HG03045 (cell line): ENCODE data around the gene PSMA6.
"Not testable (repeated sequence)": the region's sequence is repeated elsewhere in the genome, so short reads cannot be mapped to it uniquely, and the experiment has no call there.

Experiments
- ATAC-seq: cut with Tn5 transposase; IDR thresholded peaks from one replicate; pipeline ENCODE4 v1.9.1; 2021; ENCODE audit warnings: mild to moderate bottlenecking, moderate library complexity; ENCODE audit not compliant: unreplicated experiment

The PSMA6 gene

DNA sequence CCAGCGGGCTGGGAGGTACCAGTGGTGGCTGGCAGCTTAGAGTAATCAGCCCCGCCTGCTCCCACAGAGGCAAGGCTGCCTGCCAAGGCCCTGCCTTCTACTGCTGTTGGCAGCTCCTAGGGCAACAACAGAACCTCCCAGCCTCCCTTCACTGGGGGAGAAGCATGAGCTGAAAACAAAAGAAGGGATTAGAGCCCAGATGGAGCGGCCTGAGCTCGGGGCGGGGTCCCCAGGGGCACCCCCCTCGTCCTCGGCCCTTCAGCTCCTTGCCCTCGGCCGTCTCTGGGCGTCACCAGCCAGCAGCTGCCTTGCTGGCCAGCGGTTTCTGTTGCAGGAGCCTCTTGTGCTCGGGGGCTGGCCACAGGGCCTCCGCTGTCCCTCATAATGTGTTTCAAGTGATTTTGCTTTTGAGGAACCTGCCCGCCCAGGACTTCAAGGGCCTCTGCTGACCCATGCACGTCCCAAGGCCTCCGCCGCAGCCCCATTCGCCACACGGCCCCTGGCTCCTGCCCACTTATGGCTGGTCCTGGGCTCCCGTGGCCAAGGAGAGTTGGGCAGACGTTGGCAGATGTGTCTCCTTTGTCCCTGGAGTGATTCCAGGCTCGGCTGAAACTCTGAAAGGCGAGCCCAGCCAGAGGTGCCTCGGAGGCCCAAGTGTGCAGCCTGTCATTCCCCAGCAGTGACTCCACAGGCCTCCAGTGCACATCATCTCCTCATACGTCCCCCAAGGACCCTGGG, 49.7 kb downstream of the PSMA6 start:
- ATAC-seq = no peak

GRCh38 chr14:35342489-35343010, 50.4 kb downstream of the PSMA6 start:
- no peak for ATAC-seq

- no peak for ATAC-seq
Observed at GRCh38 chr14:35343702-35344101, 51.5 kb downstream of the PSMA6 start.

- ATAC-seq = no peak
Observed at GRCh38 chr14:35344107-35344807, 52.1 kb downstream of the PSMA6 start.

- no peak for ATAC-seq
Observed at GRCh38 chr14:35346738-35347322, 54.6 kb downstream of the PSMA6 start.

GRCh38 chr14:35347323-35348043, 55.3 kb downstream of the PSMA6 start:
- no peak for ATAC-seq

GRCh38 chr14:35348044-35348380, 55.8 kb downstream of the PSMA6 start:
- ATAC-seq = not testable (repeated sequence)

GRCh38 chr14:35349496-35350365, 57.5 kb downstream of the PSMA6 start:
- no peak for ATAC-seq

DNA sequence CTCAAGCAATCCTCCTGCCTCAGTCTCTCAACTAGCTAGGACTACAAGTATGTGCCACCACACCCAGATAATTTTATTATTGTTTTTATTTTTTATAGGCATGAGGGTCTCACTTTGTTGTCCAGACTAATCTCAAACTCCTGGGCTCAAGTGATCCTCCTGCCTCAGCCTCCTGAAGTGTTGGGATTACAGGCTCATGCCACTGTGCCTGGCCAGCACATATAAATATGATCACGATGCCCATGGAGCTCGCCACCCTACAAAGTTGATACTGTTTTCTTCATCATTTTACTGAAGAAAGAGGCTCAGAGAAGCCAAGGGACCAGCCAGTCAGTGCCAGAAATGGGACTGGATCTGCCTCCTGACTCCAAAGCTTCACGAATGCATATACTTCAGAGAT, 59.3 kb downstream of the PSMA6 start:
- no peak for ATAC-seq

DNA sequence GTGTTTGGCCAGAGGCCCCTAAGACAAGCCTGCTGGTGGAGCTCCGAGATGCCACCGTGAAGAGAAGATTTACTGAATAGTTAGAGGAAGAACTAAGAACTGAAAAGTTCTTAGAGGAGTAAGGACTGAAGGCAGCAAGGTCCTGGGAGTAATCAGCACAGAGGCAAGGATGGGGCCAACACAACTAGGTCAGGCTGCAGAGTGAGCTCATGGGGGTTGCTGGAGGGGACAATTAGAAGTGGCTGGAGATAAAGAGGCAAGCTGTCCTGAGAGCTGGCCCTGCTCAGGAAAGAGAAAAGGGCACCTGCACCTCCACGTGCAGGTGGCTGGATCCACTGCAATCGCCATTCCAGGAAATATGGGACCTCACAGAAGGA, 59.7 kb downstream of the PSMA6 start:
- ATAC-seq = no peak

GRCh38 chr14:35352274-35353233, 60.4 kb downstream of the PSMA6 start:
- ATAC-seq = no peak

DNA sequence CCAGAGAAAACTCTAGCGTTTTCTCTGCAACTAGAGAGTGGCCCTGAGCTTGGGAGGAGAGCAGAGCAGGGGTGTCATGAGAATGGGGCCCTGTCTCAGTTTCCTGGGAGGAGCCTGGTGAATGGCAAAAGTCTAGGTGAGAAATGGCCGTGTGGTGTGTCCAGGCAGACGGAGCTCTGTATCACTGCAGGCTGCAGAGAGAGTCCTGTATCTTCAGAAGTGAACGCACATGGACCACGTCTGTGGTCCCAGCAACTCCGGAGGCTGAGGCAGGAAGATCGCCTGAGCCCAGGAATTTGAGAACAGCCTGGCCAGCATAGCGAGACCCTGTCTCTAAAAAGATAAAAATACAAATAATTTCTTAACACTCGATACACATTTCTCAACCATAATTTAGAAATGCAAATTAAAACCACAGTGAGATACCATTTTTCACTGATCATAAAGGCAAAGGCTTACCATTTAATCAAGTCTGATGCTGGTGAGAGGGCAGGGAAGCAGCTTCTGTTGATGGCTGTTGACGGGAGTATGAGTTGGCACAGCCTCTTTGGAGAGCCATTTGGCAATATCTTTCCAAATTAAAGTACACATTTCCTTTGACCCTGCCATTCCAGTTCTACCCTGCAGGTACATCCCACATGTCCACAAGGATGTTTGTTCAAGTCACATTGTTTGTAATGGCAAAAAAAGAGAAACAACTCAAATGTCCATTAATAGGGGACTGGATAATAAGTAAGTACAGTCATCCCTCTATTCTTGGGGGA, 61.4 kb downstream of the PSMA6 start:
- ATAC-seq = no peak

- not testable (repeated sequence) for ATAC-seq
Observed at GRCh38 chr14:35355235-35355634, 63.1 kb downstream of the PSMA6 start.

DNA sequence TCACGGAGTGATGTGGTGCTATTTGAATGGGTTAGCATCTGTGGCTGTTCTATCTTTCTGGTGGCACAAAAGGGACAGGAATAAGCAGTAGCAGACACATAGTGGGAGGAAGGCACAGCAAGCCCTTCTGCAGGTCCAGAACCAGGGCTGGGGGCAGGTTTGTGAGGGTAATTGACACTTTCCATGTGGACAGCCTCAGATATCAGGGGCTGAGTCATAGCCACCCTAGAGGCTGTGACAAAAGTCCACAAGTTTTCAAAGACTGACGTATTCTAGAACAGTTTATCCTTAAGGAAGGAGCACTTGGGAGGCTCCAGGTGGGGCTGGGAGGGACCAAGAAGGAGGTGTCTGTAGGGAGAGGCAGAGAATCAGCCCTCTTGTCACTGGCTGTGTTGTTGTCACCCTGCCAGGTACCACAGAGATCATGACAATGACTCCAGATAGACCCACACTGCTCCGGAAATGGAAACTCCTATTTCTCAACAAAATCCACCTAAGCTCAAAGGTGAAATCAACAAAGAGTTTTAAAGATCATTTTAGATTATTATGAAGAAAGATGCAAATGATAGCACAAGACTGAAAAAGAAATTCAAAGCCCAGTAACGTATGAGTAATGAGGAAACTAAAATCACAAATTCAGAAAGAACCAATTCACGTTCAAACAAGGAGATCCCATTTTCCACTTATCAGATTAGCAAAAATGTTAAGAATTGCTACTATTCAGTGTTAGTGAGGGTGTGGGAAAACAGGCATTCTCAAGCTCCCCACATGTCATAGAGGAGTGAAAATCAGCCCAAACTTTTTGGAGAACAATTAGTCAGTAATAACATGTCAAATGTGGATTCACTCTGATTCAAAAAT, 64.0 kb downstream of the PSMA6 start:
- no peak for ATAC-seq

GRCh38 chr14:35359655-35360054, 67.5 kb downstream of the PSMA6 start:
- not testable (repeated sequence) for ATAC-seq

GRCh38 chr14:35361141-35361480, 68.9 kb downstream of the PSMA6 start:
- ATAC-seq = no peak

DNA sequence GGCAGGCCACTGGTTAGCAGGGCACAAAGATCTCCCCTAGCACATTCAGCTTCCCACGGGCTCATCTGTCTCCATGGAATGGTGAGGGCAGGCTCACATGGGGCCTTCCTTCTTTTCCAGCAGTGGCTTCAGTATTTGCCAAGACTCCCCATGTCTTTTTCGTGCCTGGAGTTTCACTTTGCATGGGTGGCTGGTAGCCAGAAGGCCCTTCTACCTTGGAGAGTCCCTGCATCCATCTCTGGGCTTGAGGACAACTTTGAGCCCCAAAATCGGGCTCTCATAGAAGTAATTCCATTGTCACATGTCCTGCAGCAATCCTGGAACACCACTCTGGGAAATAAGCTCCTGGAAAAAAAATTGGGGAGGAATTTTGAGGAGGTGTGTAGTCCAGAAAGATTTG, 70.3 kb downstream of the PSMA6 start:
- no peak for ATAC-seq

DNA sequence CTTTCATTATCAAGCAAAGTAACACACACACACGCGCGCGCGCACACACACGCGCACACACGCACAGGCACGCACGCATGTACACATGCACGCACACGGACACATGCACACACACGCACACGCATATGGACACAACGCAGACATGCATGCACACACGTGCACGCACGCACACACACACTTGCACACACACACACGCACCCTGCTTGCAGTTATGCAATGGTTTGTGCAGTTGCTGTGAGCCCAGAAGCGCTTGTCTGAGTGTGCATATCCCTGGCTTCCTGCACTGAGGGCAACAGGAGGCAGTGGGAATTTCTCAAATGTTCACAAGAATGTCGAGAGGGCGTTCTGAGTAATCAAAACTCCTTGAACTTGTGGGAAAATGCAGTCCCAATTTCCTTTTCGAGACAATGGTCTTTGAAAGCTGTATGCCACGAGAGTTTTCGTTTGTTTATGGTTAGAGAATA, 70.8 kb downstream of the PSMA6 start:
- no peak for ATAC-seq
